IMR-90 (cell line): Measurements from ENCODE around the gene PLD3. TPM values are rescaled to one million over a fixed set of nuclear protein-coding genes. Genes with fewer than 3 reads are reported as not detected.

Experiments used
- ATAC-seq: fragments of 200-7000 bp; cut with Tn5 transposase; 2 replicates; pipeline ENCODE4 v1.9.1; 2020; ENCODE audit warnings: low read depth, mild to moderate bottlenecking, moderate library complexity
- BruUV-seq: library from RNA; stranded (reverse); fragments of 400-500 nt; replicated peaks from 2 replicates; lab custom pipeline; 2021; lab: Mats Ljungman, UMichigan
- CTCF ChIA-PET: fragments of 300-600 bp; formaldehyde crosslinking; extraction: SDS; loops from one replicate; lab custom pipeline; 2021; ENCODE audit warnings: antibody characterized with exemption; lab: Yijun Ruan, JAX
- POLR2A ChIA-PET: fragments of 300-600 bp; sonication (Branson Sonifier 250); formaldehyde crosslinking; loops from one replicate; lab custom pipeline; 2022; ENCODE audit warnings: antibody characterized with exemption; ENCODE audit not compliant: unreplicated experiment; lab: Charles Lee
- DNase-seq: peaks from one replicate; pipeline ENCODE4 v3.0.0; 2013
- H2AFZ ChIP-seq: replicated peaks from 2 replicates; pipeline ENCODE3; 2013; ENCODE audit warnings: low read length, mild to moderate bottlenecking; ENCODE audit not compliant: poor library complexity
- H2AK5ac ChIP-seq: 2 replicates; pipeline ENCODE4 v1.6.1; 2013; ENCODE audit warnings: low read depth, low read length, inconsistent platforms
- H2AK9ac ChIP-seq: replicated peaks from 2 replicates; pipeline ENCODE3; 2013; ENCODE audit warnings: mild to moderate bottlenecking, low read depth, low read length, moderate library complexity; ENCODE audit not compliant: poor library complexity
- H2BK120ac ChIP-seq: 2 replicates; pipeline ENCODE4 v1.6.1; 2013; ENCODE audit warnings: low read depth, low read length, inconsistent platforms
- H2BK15ac ChIP-seq: 3 replicates; pipeline ENCODE4 v1.6.1; 2013; ENCODE audit warnings: low read depth, low read length, inconsistent platforms
- H2BK20ac ChIP-seq: 2 replicates; pipeline ENCODE4 v1.6.1; 2013; ENCODE audit warnings: low read depth, mild to moderate bottlenecking, inconsistent platforms, low read length, moderate library complexity
- H2BK5ac ChIP-seq: 2 replicates; pipeline ENCODE4 v1.6.1; 2013; ENCODE audit warnings: mild to moderate bottlenecking, low read depth, low read length, inconsistent platforms; ENCODE audit not compliant: poor library complexity, severe bottlenecking
- H3K14ac ChIP-seq: replicated peaks from 2 replicates; pipeline ENCODE4 v1.6.1; 2013; ENCODE audit warnings: low read depth, low read length, inconsistent platforms
- H3K18ac ChIP-seq: 2 replicates; pipeline ENCODE4 v1.6.1; 2013; ENCODE audit warnings: low read depth, low read length, control low read depth
- H3K23ac ChIP-seq: 2 replicates; pipeline ENCODE4 v1.6.1; 2013; ENCODE audit warnings: low read depth, low read length, inconsistent platforms
- H3K27ac ChIP-seq: 2 replicates; pipeline ENCODE4 v1.5.1; 2013; ENCODE audit warnings: mild to moderate bottlenecking, control low read depth, low read length; ENCODE audit not compliant: insufficient read depth
- H3K27me3 ChIP-seq: 2 replicates; pipeline ENCODE4 v1.6.1; 2013; ENCODE audit warnings: low read length; ENCODE audit not compliant: control insufficient read depth, insufficient read depth
- H3K36me3 ChIP-seq: 2 replicates; pipeline ENCODE4 v1.6.1; 2013; ENCODE audit warnings: low read length, mixed read lengths; ENCODE audit not compliant: control insufficient read depth, insufficient read depth
- H3K4ac ChIP-seq: 2 replicates; pipeline ENCODE4 v1.6.1; 2013; ENCODE audit warnings: low read depth, low read length, inconsistent platforms
- H3K4me1 ChIP-seq: 2 replicates; pipeline ENCODE4 v1.6.1; 2013; ENCODE audit warnings: low read length, mixed read lengths; ENCODE audit not compliant: control insufficient read depth, insufficient read depth
- H3K4me2 ChIP-seq: 2 replicates; pipeline ENCODE4 v1.6.1; 2013; ENCODE audit warnings: low read depth, mild to moderate bottlenecking, control low read depth, low read length, moderate library complexity
- H3K4me3 ChIP-seq: 2 replicates; pipeline ENCODE4 v1.5.1; 2013; ENCODE audit warnings: low read depth, mild to moderate bottlenecking, control low read depth, low read length, moderate library complexity; ENCODE audit not compliant: insufficient read depth
- H3K56ac ChIP-seq: 2 replicates; pipeline ENCODE4 v1.6.1; 2013; ENCODE audit warnings: low read length, inconsistent platforms; ENCODE audit not compliant: insufficient read depth; ENCODE audit errors: extremely low read depth
- H3K79me1 ChIP-seq, 2 experiments: 2 replicates each; pipeline ENCODE4 v1.6.1; 2013; ENCODE audit warnings: low read length in 2 of 2, inconsistent platforms in 1 of 2, low read depth in 1 of 2
- H3K9ac ChIP-seq: 2 replicates; pipeline ENCODE4 v1.6.1; 2013; ENCODE audit warnings: low read depth, low read length, control low read depth
- H3K9me1 ChIP-seq: 2 replicates; pipeline ENCODE4 v1.6.1; 2013; ENCODE audit warnings: low read length, inconsistent platforms; ENCODE audit not compliant: insufficient read depth
- H3K9me3 ChIP-seq: 2 replicates; pipeline ENCODE4 v1.6.1; 2013; ENCODE audit warnings: low read length; ENCODE audit not compliant: control insufficient read depth, insufficient read depth
- H4K20me1 ChIP-seq: 2 replicates; pipeline ENCODE4 v1.6.1; 2013; ENCODE audit warnings: low read length, inconsistent platforms; ENCODE audit not compliant: insufficient read depth
- H4K5ac ChIP-seq: 2 replicates; pipeline ENCODE4 v1.6.1; 2013; ENCODE audit warnings: mild to moderate bottlenecking, low read depth, low read length, control low read depth
- H4K8ac ChIP-seq, 2 experiments: 2 replicates each; pipeline ENCODE4 v1.6.1; 2013; ENCODE audit warnings: low read depth in 2 of 2, low read length in 2 of 2, control low read depth in 1 of 2, inconsistent platforms in 1 of 2
- H4K91ac ChIP-seq: 2 replicates; pipeline ENCODE4 v1.6.1; 2013; ENCODE audit warnings: low read depth, low read length, inconsistent platforms; ENCODE audit not compliant: insufficient read depth
- CEBPB ChIP-seq: IDR thresholded peaks from 2 replicates; pipeline ENCODE4 v1.6.1; 2012; ENCODE audit warnings: low read depth, low read length, improper control_type of control experiment
- CHD1 ChIP-seq: IDR thresholded peaks from 2 replicates; pipeline ENCODE4 v1.6.1; 2012; ENCODE audit warnings: low read depth, low read length, improper control_type of control experiment
- ELK1 ChIP-seq: fragments of 150-350 bp; IDR thresholded peaks from 2 replicates; pipeline ENCODE4 v1.6.1; 2016; ENCODE audit warnings: low read depth, mild to moderate bottlenecking, low read length, moderate library complexity, borderline replicate concordance
- FOS ChIP-seq: fragments of 150-350 bp; IDR thresholded peaks from 2 replicates; pipeline ENCODE4 v1.6.1; 2016; ENCODE audit warnings: low read depth, low read length
- MAFK ChIP-seq: IDR thresholded peaks from 2 replicates; pipeline ENCODE4 v1.6.1; 2012; ENCODE audit warnings: low read depth, low read length, improper control_type of control experiment
- MAZ ChIP-seq: IDR thresholded peaks from 2 replicates; pipeline ENCODE4 v1.6.1; 2012; ENCODE audit warnings: low read depth, mild to moderate bottlenecking, low read length, improper control_type of control experiment, moderate library complexity, borderline replicate concordance
- MXI1 ChIP-seq: IDR thresholded peaks from 2 replicates; pipeline ENCODE4 v1.6.1; 2012; ENCODE audit warnings: low read depth, mild to moderate bottlenecking, low read length, moderate library complexity, borderline replicate concordance
- NFE2L2 ChIP-seq: fragments of 150-350 bp; IDR thresholded peaks from 2 replicates; pipeline ENCODE4 v1.6.1; 2016; ENCODE audit warnings: low read depth, mild to moderate bottlenecking, low read length
- RAD21 ChIP-seq: IDR thresholded peaks from 2 replicates; pipeline ENCODE4 v1.6.1; 2012; ENCODE audit warnings: low read length, improper control_type of control experiment
- RCOR1 ChIP-seq: IDR thresholded peaks from 2 replicates; pipeline ENCODE4 v1.6.1; 2012; ENCODE audit warnings: mild to moderate bottlenecking, low read length, improper control_type of control experiment; ENCODE audit not compliant: insufficient replicate concordance
- RFX5 ChIP-seq: IDR thresholded peaks from 2 replicates; pipeline ENCODE4 v1.8.0; 2012; ENCODE audit warnings: low read depth, mild to moderate bottlenecking, low read length, moderate library complexity
- SMC3 ChIP-seq: fragments of 150-350 bp; IDR thresholded peaks from 2 replicates; pipeline ENCODE4 v1.6.1; 2016; ENCODE audit warnings: low read depth, mild to moderate bottlenecking, antibody characterized with exemption, low read length, moderate library complexity
- USF2 ChIP-seq: fragments of 150-350 bp; IDR thresholded peaks from 2 replicates; pipeline ENCODE4 v1.6.1; 2017; ENCODE audit warnings: mild to moderate bottlenecking, antibody characterized with exemption, low read length, low read depth
- WGBS, 2 experiments: methylation state at CpG; one replicate each; pipeline versions ENCODE4 v1.1.5 to v1.1.7; 2013; ENCODE audit warnings: missing lambda C conversion rate in 2 of 2; ENCODE audit not compliant: insufficient read length in 1 of 2; ENCODE audit errors: extremely low coverage in 2 of 2; 5-methylcytosine and 5-hydroxymethylcytosine counted together
- dilution Hi-C: fragments of 300-500 bp; cut with HindIII; formaldehyde crosslinking; loops from one replicate; pipeline ENCODE4 v1.14.3; 2018; ENCODE audit warnings: low sequenced_read_pairs; ENCODE audit not compliant: unreplicated experiment
- in situ Hi-C: fragments of 300-500 bp; cut with MboI; formaldehyde crosslinking; loops from 3 replicates; pipeline ENCODE4 v1.14.3; 2019; ENCODE audit warnings: low sequenced_read_pairs, inconsistent platforms, mixed read lengths
- intact Hi-C: fragments of 100-400 bp; cut with micrococcal nuclease; formaldehyde crosslinking; loops from 2 replicates; pipeline ENCODE4 v1.10.0; 2022
- polyA plus RNA-seq, 3 experiments: library from polyadenylated mRNA; depleted of rRNA; stranded (reverse); fragments of >200 nt; gene quantifications; 2 replicates each; pipeline ENCODE4 v1.2.3, GENCODE V29; 2012; ENCODE audit warnings: low replicate concordance in 1 of 3
- total RNA-seq: library from RNA; depleted of rRNA; stranded (reverse); fragments of >200 nt; gene quantifications from 2 replicates; pipeline ENCODE4 v1.2.3, GENCODE V29; 2012

Gene PLD3
- total and polyA plus RNA-seq, 2 of the 4 experiments (the other 2 are of a cell fraction), result 117 to 665 TPM

- Histone ChIP-seq H3K9me1 (no peaks in the 10 kb centered on the region), H3K4me1 (no peaks in the 10 kb centered on the region), H3K14ac (no peak overlapping the region), H3K4ac (no peak overlapping the region), H3K27me3 (no peaks in the 10 kb centered on the region; the same call in 1 of the 2 replicates), H2BK120ac (no peak overlapping the region), H3K79me1 (no peaks in the 10 kb centered on the region), H3K36me3 (peaks cover 34% of the 10 kb centered on the region), H2AFZ (no peak overlapping the region), H4K5ac (no peak overlapping the region), H2AK5ac (no peak overlapping the region), H2BK5ac (no peak overlapping the region), H3K27ac (no peak overlapping the region), H3K56ac (no peak overlapping the region), H4K91ac (no peak overlapping the region), H4K8ac (no peak overlapping the region), H3K18ac (no peak overlapping the region), H3K9me3 (no peaks in the 10 kb centered on the region), H3K4me3 (no peak overlapping the region), H2BK15ac (no peak overlapping the region), H3K4me2 (no peak overlapping the region), H2AK9ac (no peak overlapping the region), H3K23ac (no peak overlapping the region), H3K9ac (no peak overlapping the region), H2BK20ac (no peak overlapping the region), H4K20me1 (no peaks in the 10 kb centered on the region)
- DNase-seq, result no peak
- dilution Hi-C loops, result no loop called here
- ChIA-PET CTCF (no interaction called here), POLR2A (interaction anchor here (0.6 kb wide), 1 partner anchor 21 kb away, joined by 12 read pairs; no protein-coding TSS in a partner anchor)
- ATAC-seq, result no peak
- no TSS peak for BruUV-seq
- TF ChIP-seq FOS (no peak), MAFK (no peak), NFE2L2 (no peak), MXI1 (no peak), SMC3 (no peak), CEBPB (no peak), MAZ (no peak), RAD21 (no peak), RCOR1 (no peak), USF2 (no peak), RFX5 (no peak), CHD1 (no peak), ELK1 (no peak)
- 85% methylated on average over 12 of the region's 37 CpGs; no CpG with 5 or more reads in 1 of the 2 experiments for WGBS, 2 experiments
- in situ Hi-C loops, result no loop called here
- intact Hi-C loops, result no loop called here
Measured at GRCh38 chr19:40380199-40381037, 31.9 kb downstream of the PLD3 start.
